Nucleus accumbens (tissue), 56 donors: ENCODE results near the gene SPSB4.

ENCODE experiments used
- DNase-seq, 56 donors: peaks; one replicate each; lab custom pipeline; 2025; lab: John Stamatoyannopoulos, UW

SPSB4 gene

DNA sequence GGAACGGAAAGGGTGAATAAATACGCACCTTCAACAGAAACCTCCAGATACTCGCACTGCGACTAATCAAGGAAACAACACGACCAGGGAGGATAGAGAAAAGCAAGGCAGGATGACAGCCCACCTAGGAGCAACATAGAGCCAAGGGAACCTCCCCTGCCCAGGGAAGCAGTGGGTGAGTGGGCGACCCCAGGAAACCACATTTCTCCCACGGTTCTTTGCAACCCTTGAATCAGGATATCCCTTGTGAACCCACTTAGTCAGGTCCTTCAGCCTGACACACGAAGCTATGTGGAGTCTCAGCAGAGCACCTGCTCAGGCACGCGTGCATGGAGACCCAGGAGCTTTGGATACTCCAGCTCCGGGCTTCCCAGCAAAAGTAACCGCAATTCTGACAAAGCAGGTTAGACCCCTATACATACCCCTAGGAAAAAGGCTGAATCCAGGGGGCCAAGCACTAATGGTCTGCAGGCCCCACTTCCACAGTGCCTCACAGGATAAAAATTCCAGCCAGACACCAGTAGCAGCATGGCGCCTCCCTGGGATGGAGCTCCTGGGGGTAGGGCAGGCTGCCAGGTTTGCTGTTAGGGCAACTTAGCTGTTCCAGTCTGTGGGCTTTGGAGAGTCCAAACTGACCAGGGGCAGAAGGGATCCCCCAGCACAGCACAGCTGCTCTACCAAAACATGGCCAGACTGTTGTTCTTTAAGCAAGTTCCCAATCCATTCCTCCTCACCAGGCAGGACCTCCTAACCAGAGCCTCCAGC, 142.1 kb downstream of the SPSB4 start:
- DNase-seq = no peak
